MG63 (cell line): ENCODE data around the gene CA14. TPM values are rescaled to one million over a fixed set of nuclear protein-coding genes. Genes with fewer than 3 reads are reported as not detected.
A peak's percentile ranks its signal among the peaks of the same experiment; 100 is the strongest.

Experiments
- DNase-seq: peaks from one replicate; pipeline ENCODE4 v3.0.0-alpha.2; 2020
- H3K27me3 ChIP-seq: fragments of 250-450 bp; sonication (Bioruptor Pico); 2 replicates; pipeline ENCODE4 v1.5.1; 2020; ENCODE audit warnings: mild to moderate bottlenecking, moderate library complexity
- H3K36me3 ChIP-seq: fragments of 250-450 bp; sonication (Bioruptor Pico); 2 replicates; pipeline ENCODE4 v1.5.1; 2020; ENCODE audit warnings: mild to moderate bottlenecking, moderate library complexity
- H3K4me3 ChIP-seq: fragments of 250-450 bp; sonication (Bioruptor Pico); 2 replicates; pipeline ENCODE4 v1.5.1; 2020; ENCODE audit warnings: mild to moderate bottlenecking, moderate library complexity
- H3K9me3 ChIP-seq: fragments of 250-450 bp; sonication (Bioruptor Pico); 2 replicates; pipeline ENCODE4 v1.5.1; 2020; ENCODE audit warnings: mild to moderate bottlenecking, moderate library complexity
- total RNA-seq: library from RNA; depleted of rRNA; stranded (reverse); fragments of >200 nt; shearing (Covaris generic); gene quantifications from 2 replicates; pipeline ENCODE4 v1.2.3, GENCODE V29; 2014; ENCODE audit warnings: low replicate concordance

CA14 gene
- total RNA-seq, 1 experiment from 2014 or later: not detected

DNA sequence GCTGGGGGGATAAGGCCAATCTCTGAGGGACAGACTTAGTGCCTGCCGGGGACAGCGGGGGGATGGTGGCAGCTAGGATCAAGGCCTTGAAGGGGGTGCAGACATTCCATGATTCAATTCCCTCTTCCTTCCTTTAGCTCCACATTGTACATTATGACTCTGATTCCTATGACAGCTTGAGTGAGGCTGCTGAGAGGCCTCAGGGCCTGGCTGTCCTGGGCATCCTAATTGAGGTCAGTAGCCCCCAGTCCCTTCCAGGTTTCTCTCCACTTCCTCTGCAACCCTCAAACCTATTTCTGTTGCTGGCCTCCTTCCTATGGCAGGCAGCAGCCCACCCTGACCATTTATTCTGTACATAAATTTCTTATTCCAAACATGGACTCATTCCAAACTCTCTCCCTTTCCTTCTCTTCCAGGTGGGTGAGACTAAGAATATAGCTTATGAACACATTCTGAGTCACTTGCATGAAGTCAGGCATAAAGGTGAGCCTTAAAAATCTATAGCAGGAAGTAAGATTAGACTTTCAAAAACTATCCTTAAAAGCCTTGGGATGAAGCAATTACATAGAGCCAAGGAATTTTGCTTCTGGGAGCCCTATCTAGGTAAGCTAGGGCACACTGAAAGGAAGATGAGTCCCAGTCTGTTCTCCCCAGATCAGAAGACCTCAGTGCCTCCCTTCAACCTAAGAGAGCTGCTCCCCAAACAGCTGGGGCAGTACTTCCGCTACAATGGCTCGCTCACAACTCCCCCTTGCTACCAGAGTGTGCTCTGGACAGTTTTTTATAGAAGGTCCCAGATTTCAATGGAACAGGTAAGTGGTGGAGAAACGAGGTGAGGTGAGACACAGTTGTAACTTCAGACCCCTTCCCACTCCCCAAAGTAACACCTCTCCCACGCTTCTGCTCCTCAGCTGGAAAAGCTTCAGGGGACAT lies 5.1 kb downstream of the CA14 start:
- Histone ChIP-seq H3K9me3 (no peaks in the 10 kb centered on the region), H3K36me3 (peaks cover 30% of the 10 kb centered on the region)

DNA sequence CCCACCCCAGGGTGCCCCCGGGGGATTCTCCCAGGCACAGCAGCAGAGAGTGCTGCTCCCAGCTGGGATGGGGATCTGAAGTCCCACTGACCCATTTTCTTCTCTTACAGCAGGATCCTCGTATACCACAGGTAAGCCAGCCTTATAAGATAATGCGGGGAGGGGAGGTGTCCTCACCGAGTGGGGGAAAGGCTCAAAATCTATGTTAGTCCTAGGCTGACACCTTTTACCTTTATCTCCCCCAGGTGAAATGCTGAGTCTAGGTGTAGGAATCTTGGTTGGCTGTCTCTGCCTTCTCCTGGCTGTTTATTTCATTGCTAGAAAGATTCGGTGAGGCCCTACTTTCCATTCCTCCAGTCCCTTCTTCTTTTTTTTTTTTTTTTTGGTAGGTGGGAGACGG lies 6.0 kb downstream of the CA14 start:
- peaks cover 35% of the 10 kb centered on the region for H3K36me3 ChIP-seq
- H3K27me3 ChIP-seq: no peaks in the 10 kb centered on the region; the same call in 1 of the 2 replicates
- H3K4me3 ChIP-seq: no peak overlapping the region
- no peaks in the 10 kb centered on the region for H3K9me3 ChIP-seq
- DNase-seq: no peak

More for the DNA sequence above, 5.1 kb downstream of the CA14 start:
- no peak overlapping the region for H3K4me3 ChIP-seq
- no peak for DNase-seq
- no peaks in the 10 kb centered on the region; the same call in 1 of the 2 replicates for H3K27me3 ChIP-seq

GRCh38 chr1:150267896-150268295 lies 10.3 kb downstream of the CA14 start:
- H3K36me3 ChIP-seq: peaks cover 36% of the 10 kb centered on the region
- no peak for DNase-seq

DNA sequence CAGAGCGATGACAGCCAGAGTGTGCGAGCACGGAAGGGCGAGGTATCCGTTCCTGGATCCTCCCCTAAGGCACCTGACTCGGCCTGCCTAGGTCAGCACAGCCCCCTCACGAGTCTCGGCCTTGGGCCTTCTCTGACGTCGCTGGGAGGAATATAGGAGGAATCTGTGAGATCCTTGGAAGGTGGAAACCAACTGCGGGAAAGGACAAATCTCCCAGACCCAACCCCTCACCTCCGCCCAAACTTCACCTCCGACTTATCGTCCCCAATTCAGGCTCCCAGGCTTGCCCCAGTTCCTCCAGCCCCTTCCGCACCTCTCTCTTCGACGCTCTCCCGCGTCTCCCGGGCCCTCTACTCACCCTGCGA lies 10.7 kb downstream of the CA14 start:
- no peaks in the 10 kb centered on the region for H3K9me3 ChIP-seq
- DNase-seq: peak; percentile 32

More at GRCh38 chr1:150267896-150268295, 10.3 kb downstream of the CA14 start:
- peak overlapping the region; percentile 97 for H3K4me3 ChIP-seq
- no peaks in the 10 kb centered on the region for H3K9me3 ChIP-seq
- H3K27me3 ChIP-seq: no peaks in the 10 kb centered on the region

GRCh38 chr1:150268705-150269403 lies 11.3 kb downstream of the CA14 start, which contains the start of gene APH1A:
TSS of gene APH1A (minus strand) at chr1:150269016. CDS start at chr1:150268810, 206 bp downstream.
- Histone ChIP-seq H3K4me3 (peak within 1 kb of the TSS; percentile 97), H3K36me3 (peaks cover 36% of the 10 kb centered on the region), H3K27me3 (no peaks in the 10 kb centered on the region), H3K9me3 (no peaks in the 10 kb centered on the region)
- DNase-seq: peak; percentile 100

More for the DNA sequence above, 10.7 kb downstream of the CA14 start:
- peak overlapping the region; percentile 97 for H3K4me3 ChIP-seq
- H3K27me3 ChIP-seq: no peaks in the 10 kb centered on the region
- peaks cover 36% of the 10 kb centered on the region for H3K36me3 ChIP-seq

- no peaks in the 10 kb centered on the region for H3K9me3 ChIP-seq
- no peak for DNase-seq
- peak overlapping the region; percentile 97 for H3K4me3 ChIP-seq
- peaks cover 34% of the 10 kb centered on the region for H3K36me3 ChIP-seq
- H3K27me3 ChIP-seq: no peaks in the 10 kb centered on the region
Observed at GRCh38 chr1:150269451-150269850, 11.9 kb downstream of the CA14 start.

DNA sequence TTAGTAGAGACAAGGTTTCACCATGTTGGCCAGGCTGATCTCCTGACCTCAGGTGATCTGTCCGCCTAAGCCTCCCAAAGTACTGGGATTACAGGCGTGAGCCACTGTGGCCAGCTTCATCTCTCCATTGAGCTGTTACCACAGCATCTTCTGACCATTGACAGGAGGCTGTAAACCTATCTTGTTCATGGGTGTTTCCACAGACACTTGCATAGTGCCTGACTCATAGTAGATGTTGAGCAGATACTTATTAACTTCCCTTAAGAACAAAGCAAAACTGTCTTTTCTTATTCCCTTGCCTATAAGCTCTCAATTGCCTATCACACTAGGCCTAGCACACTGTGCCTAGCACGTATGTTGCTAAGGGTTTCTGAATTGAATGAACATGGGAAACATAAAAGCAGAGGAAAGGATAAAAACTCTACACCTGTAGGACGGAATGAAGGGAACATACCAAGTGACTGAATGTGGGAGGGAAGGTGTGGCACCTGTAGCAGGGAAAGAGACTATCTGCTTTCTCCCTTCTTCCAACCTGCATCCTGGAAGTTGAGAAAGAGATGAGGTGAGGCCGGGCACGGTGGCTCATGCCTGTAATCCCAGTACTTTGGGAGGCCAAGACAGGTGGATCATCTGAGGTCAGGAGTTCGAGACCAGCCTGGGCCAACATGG lies 13.9 kb downstream of the CA14 start:
- H3K27me3 ChIP-seq: no peaks in the 10 kb centered on the region
- H3K4me3 ChIP-seq: no peak overlapping the region
- peaks cover 18% of the 10 kb centered on the region for H3K36me3 ChIP-seq
- no peaks in the 10 kb centered on the region for H3K9me3 ChIP-seq
- no peak for DNase-seq

DNA sequence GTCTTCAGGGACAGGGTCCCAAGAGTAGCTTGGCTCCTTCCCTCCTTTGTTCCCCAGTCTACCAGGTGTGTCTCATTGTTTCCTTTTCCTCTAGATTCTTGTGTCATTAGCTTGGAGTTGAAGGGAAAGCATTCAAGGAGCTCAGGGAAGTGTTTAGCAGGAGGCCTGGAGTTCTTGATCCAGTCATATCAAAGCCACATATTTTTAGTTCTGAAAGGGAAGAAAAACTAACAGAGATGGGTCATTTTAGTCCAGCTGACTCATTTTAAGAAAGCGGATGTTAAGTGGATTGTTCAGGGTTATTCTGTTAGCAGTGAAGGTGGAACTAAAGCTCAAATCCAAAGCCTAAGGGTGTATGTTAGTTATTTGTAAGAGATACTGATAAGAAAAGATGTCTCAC lies 15.7 kb downstream of the CA14 start:
- no peaks in the 10 kb centered on the region for H3K9me3 ChIP-seq
- no peaks in the 10 kb centered on the region for H3K27me3 ChIP-seq
- no peak for DNase-seq
- peaks cover 4% of the 10 kb centered on the region for H3K36me3 ChIP-seq
- no peak overlapping the region for H3K4me3 ChIP-seq

DNA sequence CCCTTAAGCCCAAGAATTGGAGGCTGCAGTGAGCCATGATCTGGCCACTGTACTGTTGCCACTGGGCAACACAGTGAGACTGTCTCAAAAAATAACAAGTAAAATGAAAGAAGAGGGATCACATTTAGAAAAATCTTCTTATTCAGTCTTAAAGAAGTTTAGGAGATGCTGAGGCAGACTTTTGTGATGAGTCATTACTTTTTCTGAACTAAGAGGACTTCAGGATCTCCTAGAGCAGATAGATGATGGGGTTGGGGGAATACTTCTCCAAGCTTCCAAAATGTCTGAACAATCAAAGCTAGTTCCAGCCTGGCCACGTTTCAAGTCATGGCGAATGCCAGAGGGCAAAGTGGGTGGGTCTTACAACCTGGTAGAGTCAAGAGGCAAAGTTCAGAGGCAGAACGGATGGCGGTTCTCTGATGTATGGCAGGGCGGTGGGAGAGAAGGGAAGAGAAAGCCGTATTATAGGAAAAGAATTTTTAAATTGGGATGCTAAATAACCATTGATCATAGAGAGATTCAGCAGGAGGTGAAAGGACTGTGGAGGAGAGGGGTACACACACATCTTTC lies 22.6 kb downstream of the CA14 start:
- no peak for DNase-seq
- no peaks in the 10 kb centered on the region for H3K36me3 ChIP-seq
- H3K27me3 ChIP-seq: no peaks in the 10 kb centered on the region
- no peak overlapping the region for H3K4me3 ChIP-seq
- H3K9me3 ChIP-seq: no peaks in the 10 kb centered on the region

DNA sequence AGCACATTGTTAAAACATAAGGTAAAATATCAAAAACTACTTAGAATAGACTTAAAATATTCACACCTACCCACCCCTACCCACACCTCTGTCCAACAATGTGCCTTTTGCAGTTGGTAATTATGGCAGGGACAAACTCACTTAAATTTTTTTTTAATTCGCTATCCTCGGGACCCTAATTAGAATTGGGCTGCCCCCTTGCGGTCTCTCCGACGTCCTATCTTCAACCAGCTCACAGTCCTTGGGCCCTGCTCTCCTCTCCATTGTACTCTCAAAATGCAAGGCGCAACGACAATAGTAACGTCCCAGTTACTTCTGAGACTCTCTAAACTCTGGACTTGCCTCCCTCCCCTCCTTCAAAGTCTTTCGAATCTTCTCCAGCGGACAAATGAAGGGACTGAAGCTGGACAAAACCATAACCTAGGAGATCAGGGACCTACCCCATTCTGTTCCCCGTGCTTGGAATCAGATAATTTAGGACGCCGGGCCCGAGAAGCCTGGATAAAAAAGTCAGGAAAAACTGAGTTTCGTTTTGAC lies 23.7 kb downstream of the CA14 start:
- no peaks in the 10 kb centered on the region for H3K36me3 ChIP-seq
- H3K27me3 ChIP-seq: no peaks in the 10 kb centered on the region
- no peaks in the 10 kb centered on the region for H3K9me3 ChIP-seq
- peak overlapping the region; percentile 19 for H3K4me3 ChIP-seq
- DNase-seq: peak; percentile 54

- Histone ChIP-seq H3K9me3 (no peaks in the 10 kb centered on the region), H3K4me3 (peak within 1 kb of the TSS; percentile 19), H3K27me3 (no peaks in the 10 kb centered on the region), H3K36me3 (no peaks in the 10 kb centered on the region)
- DNase-seq: peak; percentile 50
Observed at GRCh38 chr1:150281758-150282557, 24.4 kb downstream of the CA14 start, which contains the start of gene CIART. TSS of gene CIART (plus strand) at chr1:150282554. CDS start at chr1:150283268, 714 bp downstream.

GRCh38 chr1:150282558-150282958 lies 25.0 kb downstream of the CA14 start:
- H3K4me3 ChIP-seq: no peak overlapping the region
- DNase-seq: no peak

DNA sequence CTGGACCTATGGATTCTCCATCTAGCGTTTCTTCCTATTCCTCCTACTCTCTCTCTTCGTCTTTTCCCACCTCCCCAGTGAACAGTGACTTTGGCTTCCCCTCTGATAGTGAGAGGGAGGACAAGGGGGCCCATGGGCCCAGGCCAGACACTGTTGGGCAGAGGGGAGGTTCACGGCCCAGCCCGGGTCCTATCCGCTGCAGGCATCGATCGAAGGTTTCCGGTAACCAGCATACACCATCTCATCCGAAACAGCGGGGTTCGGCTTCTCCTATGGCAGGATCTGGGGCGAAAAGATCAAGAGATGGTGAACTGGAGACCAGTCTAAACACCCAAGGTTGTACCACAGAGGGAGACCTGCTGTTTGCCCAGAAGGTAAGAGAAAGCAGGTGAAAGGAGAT lies 25.7 kb downstream of the CA14 start:
- Histone ChIP-seq H3K4me3 (no peak overlapping the region), H3K36me3 (no peaks in the 10 kb centered on the region), H3K9me3 (no peaks in the 10 kb centered on the region), H3K27me3 (peaks cover 3% of the 10 kb centered on the region; the same call in 1 of the 2 replicates)
- no peak for DNase-seq

More at GRCh38 chr1:150282558-150282958, 25.0 kb downstream of the CA14 start:
- H3K9me3 ChIP-seq: no peaks in the 10 kb centered on the region
- no peaks in the 10 kb centered on the region for H3K36me3 ChIP-seq
- no peaks in the 10 kb centered on the region; the same call in 1 of the 2 replicates for H3K27me3 ChIP-seq

DNA sequence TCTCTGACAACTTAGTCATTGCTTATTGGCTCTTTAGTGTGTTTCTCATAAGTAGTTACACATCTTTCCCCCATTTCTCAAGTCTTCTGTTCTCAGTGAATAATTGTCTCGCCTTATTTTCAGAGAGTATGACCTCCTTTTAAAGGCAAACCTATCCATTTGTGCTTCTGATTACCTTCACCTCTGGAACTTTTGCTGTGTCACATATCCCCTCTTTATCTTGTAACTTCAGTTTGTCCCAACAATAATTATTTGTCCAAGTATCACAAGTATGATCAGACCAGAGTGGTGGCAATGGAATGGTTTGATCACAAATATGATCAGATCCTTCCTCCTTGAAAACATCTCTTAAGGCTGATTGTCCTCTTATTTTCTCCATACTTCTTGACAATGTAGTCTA lies 30.8 kb downstream of the CA14 start:
- no peak overlapping the region for H3K4me3 ChIP-seq
- H3K36me3 ChIP-seq: no peaks in the 10 kb centered on the region
- H3K9me3 ChIP-seq: no peaks in the 10 kb centered on the region
- no peak for DNase-seq
- H3K27me3 ChIP-seq: peaks cover 8% of the 10 kb centered on the region; the same call in 1 of the 2 replicates

- no peak overlapping the region for H3K4me3 ChIP-seq
- DNase-seq: no peak
- H3K36me3 ChIP-seq: no peaks in the 10 kb centered on the region
- H3K27me3 ChIP-seq: peaks cover 8% of the 10 kb centered on the region; the same call in 1 of the 2 replicates
- H3K9me3 ChIP-seq: no peaks in the 10 kb centered on the region
Observed at GRCh38 chr1:150288822-150289221, 31.2 kb downstream of the CA14 start.
